HG03108 (cell line): ENCODE results near the gene KIFAP3.
"Not testable (repeated sequence)": the region's sequence is repeated elsewhere in the genome, so short reads cannot be mapped to it uniquely, and the experiment has no call there.

Source experiments
- ATAC-seq: cut with Tn5 transposase; IDR thresholded peaks from one replicate; pipeline ENCODE4 v1.9.1; 2021; ENCODE audit warnings: moderate library complexity; ENCODE audit not compliant: unreplicated experiment

The KIFAP3 gene

GRCh38 chr1:170063109-170063826 lies 11.2 kb downstream of the KIFAP3 start:
- no peak for ATAC-seq

- ATAC-seq = not testable (repeated sequence)
Measured at GRCh38 chr1:170061676-170062075, 12.8 kb downstream of the KIFAP3 start.

- not testable (repeated sequence) for ATAC-seq
Measured at GRCh38 chr1:170060015-170060520, 14.4 kb downstream of the KIFAP3 start.

- no peak for ATAC-seq
Measured at GRCh38 chr1:170049176-170049800, 25.2 kb downstream of the KIFAP3 start.

- ATAC-seq = no peak
Measured at GRCh38 chr1:170048515-170048914, 26.0 kb downstream of the KIFAP3 start.

- ATAC-seq = no peak
Measured at GRCh38 chr1:170044187-170044586, 30.3 kb downstream of the KIFAP3 start.

GRCh38 chr1:170041423-170042192 lies 32.9 kb downstream of the KIFAP3 start:
- ATAC-seq = no peak

GRCh38 chr1:170032531-170033280 lies 41.8 kb downstream of the KIFAP3 start:
- no peak for ATAC-seq

- ATAC-seq = no peak
Measured at GRCh38 chr1:170030212-170030611, 44.3 kb downstream of the KIFAP3 start.

- ATAC-seq = no peak
Measured at GRCh38 chr1:170027760-170028159, 46.7 kb downstream of the KIFAP3 start.

GRCh38 chr1:170020859-170021258 lies 53.6 kb downstream of the KIFAP3 start:
- no peak for ATAC-seq

GRCh38 chr1:170017478-170017877 lies 57.0 kb downstream of the KIFAP3 start:
- no peak for ATAC-seq

GRCh38 chr1:170012920-170013319 lies 61.6 kb downstream of the KIFAP3 start:
- no peak for ATAC-seq

GRCh38 chr1:170010443-170010842 lies 64.1 kb downstream of the KIFAP3 start:
- ATAC-seq = no peak

GRCh38 chr1:170009551-170009950 lies 64.9 kb downstream of the KIFAP3 start:
- ATAC-seq = no peak

GRCh38 chr1:170008745-170009144 lies 65.8 kb downstream of the KIFAP3 start:
- ATAC-seq = not testable (repeated sequence)

GRCh38 chr1:170003270-170003835 lies 71.1 kb downstream of the KIFAP3 start:
- not testable (repeated sequence) for ATAC-seq

- no peak for ATAC-seq
Measured at GRCh38 chr1:170001266-170001665, 73.2 kb downstream of the KIFAP3 start.

- no peak for ATAC-seq
Measured at GRCh38 chr1:169999761-170000160, 74.7 kb downstream of the KIFAP3 start.

GRCh38 chr1:169999331-169999741 lies 75.2 kb downstream of the KIFAP3 start:
- ATAC-seq = no peak

GRCh38 chr1:169995993-169996392 lies 78.5 kb downstream of the KIFAP3 start:
- no peak for ATAC-seq
